Keratinocyte (primary cell): ENCODE results near the gene SLC16A7.

ENCODE experiments used
- EZH2 ChIP-seq: IDR thresholded peaks from one replicate; pipeline ENCODE4 v1.6.1; 2012; ENCODE audit warnings: inconsistent platforms, mild to moderate bottlenecking, low read length, moderate library complexity
- TF ChIP-seq, protein P1 (sequence below), 3 experiments: IDR thresholded peaks in 1 of 3; conservative IDR thresholded peaks in 1 of 3; optimal IDR thresholded peaks in 1 of 3; 2 replicates in 2 of 3; 3 replicates in 1 of 3; pipeline versions ENCODE3 to v1.5.1; 2011; ENCODE audit warnings: low read length in 3 of 3, mild to moderate bottlenecking in 3 of 3, moderate library complexity in 2 of 3, control low read depth in 1 of 3, inconsistent platforms in 1 of 3; ENCODE audit not compliant: insufficient read depth in 2 of 3; ENCODE audit errors: extremely low read depth in 1 of 3

DNA sequence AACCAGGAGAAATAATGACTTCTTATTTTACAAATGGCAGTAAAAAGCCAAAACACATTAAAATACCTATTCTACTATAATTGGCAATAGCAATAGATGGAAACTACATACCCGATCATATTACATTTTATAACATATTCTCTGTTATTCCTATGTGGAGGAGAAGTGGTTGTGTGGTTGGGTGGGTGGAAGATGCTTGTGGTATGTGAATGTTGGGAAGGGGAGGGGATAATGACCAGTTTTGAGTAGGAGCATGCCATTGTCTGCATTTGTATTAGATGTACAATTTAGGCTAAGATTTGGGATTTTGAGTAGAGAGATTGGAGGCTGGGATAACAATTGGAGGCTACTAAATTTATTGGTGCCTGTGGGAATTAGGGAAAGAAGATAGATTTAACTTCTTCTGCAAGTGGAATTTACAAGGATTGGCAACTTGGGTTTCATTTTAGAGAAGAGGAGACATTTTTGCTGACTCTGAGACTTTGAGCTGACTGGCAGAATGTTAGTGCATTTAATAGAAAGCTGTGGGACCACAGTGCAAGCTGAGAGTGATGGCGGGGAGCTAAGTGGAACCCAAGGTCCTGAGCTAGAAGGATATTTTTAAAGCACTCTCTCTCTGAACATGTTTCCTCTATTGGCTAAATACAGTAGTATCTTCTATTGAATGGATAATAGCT lies 65.2 kb downstream of the SLC16A7 start:
- TF ChIP-seq, protein P1, sequence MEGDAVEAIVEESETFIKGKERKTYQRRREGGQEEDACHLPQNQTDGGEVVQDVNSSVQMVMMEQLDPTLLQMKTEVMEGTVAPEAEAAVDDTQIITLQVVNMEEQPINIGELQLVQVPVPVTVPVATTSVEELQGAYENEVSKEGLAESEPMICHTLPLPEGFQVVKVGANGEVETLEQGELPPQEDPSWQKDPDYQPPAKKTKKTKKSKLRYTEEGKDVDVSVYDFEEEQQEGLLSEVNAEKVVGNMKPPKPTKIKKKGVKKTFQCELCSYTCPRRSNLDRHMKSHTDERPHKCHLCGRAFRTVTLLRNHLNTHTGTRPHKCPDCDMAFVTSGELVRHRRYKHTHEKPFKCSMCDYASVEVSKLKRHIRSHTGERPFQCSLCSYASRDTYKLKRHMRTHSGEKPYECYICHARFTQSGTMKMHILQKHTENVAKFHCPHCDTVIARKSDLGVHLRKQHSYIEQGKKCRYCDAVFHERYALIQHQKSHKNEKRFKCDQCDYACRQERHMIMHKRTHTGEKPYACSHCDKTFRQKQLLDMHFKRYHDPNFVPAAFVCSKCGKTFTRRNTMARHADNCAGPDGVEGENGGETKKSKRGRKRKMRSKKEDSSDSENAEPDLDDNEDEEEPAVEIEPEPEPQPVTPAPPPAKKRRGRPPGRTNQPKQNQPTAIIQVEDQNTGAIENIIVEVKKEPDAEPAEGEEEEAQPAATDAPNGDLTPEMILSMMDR (optimal IDR thresholded peaks at IDR 0.05 in 1 of 3, IDR thresholded peaks at IDR 0.05 in 1 of 3, conservative IDR thresholded peaks at IDR 0.05 in 1 of 3; ENCODE audit: extremely low read depth in 1 of 3, insufficient read depth in 2 of 3, low read length in 3 of 3), result no peak
- no peak for TF ChIP-seq EZH2
